IMR-90 (cell line): ENCODE measurements around the gene DUSP12. TPM values are rescaled to one million over a fixed set of nuclear protein-coding genes. Genes with fewer than 3 reads are reported as not detected.

Source experiments
- ATAC-seq: fragments of 200-7000 bp; cut with Tn5 transposase; 2 replicates; pipeline ENCODE4 v1.9.1; 2020; ENCODE audit warnings: low read depth, mild to moderate bottlenecking, moderate library complexity
- BruUV-seq: library from RNA; stranded (reverse); fragments of 400-500 nt; replicated peaks from 2 replicates; lab custom pipeline; 2021; lab: Mats Ljungman, UMichigan
- CTCF ChIA-PET: fragments of 300-600 bp; formaldehyde crosslinking; extraction: SDS; loops from one replicate; lab custom pipeline; 2021; ENCODE audit warnings: antibody characterized with exemption; lab: Yijun Ruan, JAX
- POLR2A ChIA-PET: fragments of 300-600 bp; sonication (Branson Sonifier 250); formaldehyde crosslinking; loops from one replicate; lab custom pipeline; 2022; ENCODE audit warnings: antibody characterized with exemption; ENCODE audit not compliant: unreplicated experiment; lab: Charles Lee
- DNase-seq: peaks from one replicate; pipeline ENCODE4 v3.0.0; 2013
- H2AFZ ChIP-seq: replicated peaks from 2 replicates; pipeline ENCODE3; 2013; ENCODE audit warnings: low read length, mild to moderate bottlenecking; ENCODE audit not compliant: poor library complexity
- H2AK5ac ChIP-seq: 2 replicates; pipeline ENCODE4 v1.6.1; 2013; ENCODE audit warnings: low read depth, low read length, inconsistent platforms
- H2AK9ac ChIP-seq: replicated peaks from 2 replicates; pipeline ENCODE3; 2013; ENCODE audit warnings: mild to moderate bottlenecking, low read depth, low read length, moderate library complexity; ENCODE audit not compliant: poor library complexity
- H2BK120ac ChIP-seq: 2 replicates; pipeline ENCODE4 v1.6.1; 2013; ENCODE audit warnings: low read depth, low read length, inconsistent platforms
- H2BK15ac ChIP-seq: 3 replicates; pipeline ENCODE4 v1.6.1; 2013; ENCODE audit warnings: low read depth, low read length, inconsistent platforms
- H2BK20ac ChIP-seq: 2 replicates; pipeline ENCODE4 v1.6.1; 2013; ENCODE audit warnings: low read depth, mild to moderate bottlenecking, inconsistent platforms, low read length, moderate library complexity
- H2BK5ac ChIP-seq: 2 replicates; pipeline ENCODE4 v1.6.1; 2013; ENCODE audit warnings: mild to moderate bottlenecking, low read depth, low read length, inconsistent platforms; ENCODE audit not compliant: poor library complexity, severe bottlenecking
- H3K14ac ChIP-seq: replicated peaks from 2 replicates; pipeline ENCODE4 v1.6.1; 2013; ENCODE audit warnings: low read depth, low read length, inconsistent platforms
- H3K18ac ChIP-seq: 2 replicates; pipeline ENCODE4 v1.6.1; 2013; ENCODE audit warnings: low read depth, low read length, control low read depth
- H3K23ac ChIP-seq: 2 replicates; pipeline ENCODE4 v1.6.1; 2013; ENCODE audit warnings: low read depth, low read length, inconsistent platforms
- H3K27ac ChIP-seq: 2 replicates; pipeline ENCODE4 v1.5.1; 2013; ENCODE audit warnings: mild to moderate bottlenecking, control low read depth, low read length; ENCODE audit not compliant: insufficient read depth
- H3K27me3 ChIP-seq: 2 replicates; pipeline ENCODE4 v1.6.1; 2013; ENCODE audit warnings: low read length; ENCODE audit not compliant: control insufficient read depth, insufficient read depth
- H3K36me3 ChIP-seq: 2 replicates; pipeline ENCODE4 v1.6.1; 2013; ENCODE audit warnings: low read length, mixed read lengths; ENCODE audit not compliant: control insufficient read depth, insufficient read depth
- H3K4ac ChIP-seq: 2 replicates; pipeline ENCODE4 v1.6.1; 2013; ENCODE audit warnings: low read depth, low read length, inconsistent platforms
- H3K4me1 ChIP-seq: 2 replicates; pipeline ENCODE4 v1.6.1; 2013; ENCODE audit warnings: low read length, mixed read lengths; ENCODE audit not compliant: control insufficient read depth, insufficient read depth
- H3K4me2 ChIP-seq: 2 replicates; pipeline ENCODE4 v1.6.1; 2013; ENCODE audit warnings: low read depth, mild to moderate bottlenecking, control low read depth, low read length, moderate library complexity
- H3K4me3 ChIP-seq: 2 replicates; pipeline ENCODE4 v1.5.1; 2013; ENCODE audit warnings: low read depth, mild to moderate bottlenecking, control low read depth, low read length, moderate library complexity; ENCODE audit not compliant: insufficient read depth
- H3K56ac ChIP-seq: 2 replicates; pipeline ENCODE4 v1.6.1; 2013; ENCODE audit warnings: low read length, inconsistent platforms; ENCODE audit not compliant: insufficient read depth; ENCODE audit errors: extremely low read depth
- H3K79me1 ChIP-seq, 2 experiments: 2 replicates each; pipeline ENCODE4 v1.6.1; 2013; ENCODE audit warnings: low read length in 2 of 2, inconsistent platforms in 1 of 2, low read depth in 1 of 2
- H3K9ac ChIP-seq: 2 replicates; pipeline ENCODE4 v1.6.1; 2013; ENCODE audit warnings: low read depth, low read length, control low read depth
- H3K9me1 ChIP-seq: 2 replicates; pipeline ENCODE4 v1.6.1; 2013; ENCODE audit warnings: low read length, inconsistent platforms; ENCODE audit not compliant: insufficient read depth
- H3K9me3 ChIP-seq: 2 replicates; pipeline ENCODE4 v1.6.1; 2013; ENCODE audit warnings: low read length; ENCODE audit not compliant: control insufficient read depth, insufficient read depth
- H4K20me1 ChIP-seq: 2 replicates; pipeline ENCODE4 v1.6.1; 2013; ENCODE audit warnings: low read length, inconsistent platforms; ENCODE audit not compliant: insufficient read depth
- H4K5ac ChIP-seq: 2 replicates; pipeline ENCODE4 v1.6.1; 2013; ENCODE audit warnings: mild to moderate bottlenecking, low read depth, low read length, control low read depth
- H4K8ac ChIP-seq, 2 experiments: 2 replicates each; pipeline ENCODE4 v1.6.1; 2013; ENCODE audit warnings: low read depth in 2 of 2, low read length in 2 of 2, control low read depth in 1 of 2, inconsistent platforms in 1 of 2
- H4K91ac ChIP-seq: 2 replicates; pipeline ENCODE4 v1.6.1; 2013; ENCODE audit warnings: low read depth, low read length, inconsistent platforms; ENCODE audit not compliant: insufficient read depth
- BHLHE40 ChIP-seq: fragments of 150-350 bp; IDR thresholded peaks from 2 replicates; pipeline ENCODE4 v1.6.1; 2016; ENCODE audit warnings: mild to moderate bottlenecking, low read depth, low read length
- CEBPB ChIP-seq: IDR thresholded peaks from 2 replicates; pipeline ENCODE4 v1.6.1; 2012; ENCODE audit warnings: low read depth, low read length, improper control_type of control experiment
- CHD1 ChIP-seq: IDR thresholded peaks from 2 replicates; pipeline ENCODE4 v1.6.1; 2012; ENCODE audit warnings: low read depth, low read length, improper control_type of control experiment
- FOS ChIP-seq: fragments of 150-350 bp; IDR thresholded peaks from 2 replicates; pipeline ENCODE4 v1.6.1; 2016; ENCODE audit warnings: low read depth, low read length
- MAFK ChIP-seq: IDR thresholded peaks from 2 replicates; pipeline ENCODE4 v1.6.1; 2012; ENCODE audit warnings: low read depth, low read length, improper control_type of control experiment
- MAZ ChIP-seq: IDR thresholded peaks from 2 replicates; pipeline ENCODE4 v1.6.1; 2012; ENCODE audit warnings: low read depth, mild to moderate bottlenecking, low read length, improper control_type of control experiment, moderate library complexity, borderline replicate concordance
- MXI1 ChIP-seq: IDR thresholded peaks from 2 replicates; pipeline ENCODE4 v1.6.1; 2012; ENCODE audit warnings: low read depth, mild to moderate bottlenecking, low read length, moderate library complexity, borderline replicate concordance
- RAD21 ChIP-seq: IDR thresholded peaks from 2 replicates; pipeline ENCODE4 v1.6.1; 2012; ENCODE audit warnings: low read length, improper control_type of control experiment
- RCOR1 ChIP-seq: IDR thresholded peaks from 2 replicates; pipeline ENCODE4 v1.6.1; 2012; ENCODE audit warnings: mild to moderate bottlenecking, low read length, improper control_type of control experiment; ENCODE audit not compliant: insufficient replicate concordance
- SMC3 ChIP-seq: fragments of 150-350 bp; IDR thresholded peaks from 2 replicates; pipeline ENCODE4 v1.6.1; 2016; ENCODE audit warnings: low read depth, mild to moderate bottlenecking, antibody characterized with exemption, low read length, moderate library complexity
- WGBS, 2 experiments: methylation state at CpG; one replicate each; pipeline versions ENCODE4 v1.1.5 to v1.1.7; 2013; ENCODE audit warnings: missing lambda C conversion rate in 2 of 2; ENCODE audit not compliant: insufficient read length in 1 of 2; ENCODE audit errors: extremely low coverage in 2 of 2; 5-methylcytosine and 5-hydroxymethylcytosine counted together
- dilution Hi-C: fragments of 300-500 bp; cut with HindIII; formaldehyde crosslinking; loops from one replicate; pipeline ENCODE4 v1.14.3; 2018; ENCODE audit warnings: low sequenced_read_pairs; ENCODE audit not compliant: unreplicated experiment
- in situ Hi-C: fragments of 300-500 bp; cut with MboI; formaldehyde crosslinking; loops from 3 replicates; pipeline ENCODE4 v1.14.3; 2019; ENCODE audit warnings: low sequenced_read_pairs, inconsistent platforms, mixed read lengths
- intact Hi-C: fragments of 100-400 bp; cut with micrococcal nuclease; formaldehyde crosslinking; loops from 2 replicates; pipeline ENCODE4 v1.10.0; 2022
- polyA plus RNA-seq, 3 experiments: library from polyadenylated mRNA; depleted of rRNA; stranded (reverse); fragments of >200 nt; gene quantifications; 2 replicates each; pipeline ENCODE4 v1.2.3, GENCODE V29; 2012; ENCODE audit warnings: low replicate concordance in 1 of 3
- total RNA-seq: library from RNA; depleted of rRNA; stranded (reverse); fragments of >200 nt; gene quantifications from 2 replicates; pipeline ENCODE4 v1.2.3, GENCODE V29; 2012
- TF ChIP-seq, protein P1 (sequence below): fragments of 150-350 bp; IDR thresholded peaks from 2 replicates; pipeline ENCODE4 v1.6.1; 2017; ENCODE audit warnings: mild to moderate bottlenecking, antibody characterized with exemption, low read length, low read depth
- TF ChIP-seq, protein P2 (sequence below): fragments of 150-350 bp; IDR thresholded peaks from 2 replicates; pipeline ENCODE4 v1.6.1; 2016; ENCODE audit warnings: low read depth, mild to moderate bottlenecking, low read length, moderate library complexity, borderline replicate concordance

Gene DUSP12
- total and polyA plus RNA-seq, 2 of the 4 experiments (the other 2 are of a cell fraction): 31.5 to 35.6 TPM

DNA sequence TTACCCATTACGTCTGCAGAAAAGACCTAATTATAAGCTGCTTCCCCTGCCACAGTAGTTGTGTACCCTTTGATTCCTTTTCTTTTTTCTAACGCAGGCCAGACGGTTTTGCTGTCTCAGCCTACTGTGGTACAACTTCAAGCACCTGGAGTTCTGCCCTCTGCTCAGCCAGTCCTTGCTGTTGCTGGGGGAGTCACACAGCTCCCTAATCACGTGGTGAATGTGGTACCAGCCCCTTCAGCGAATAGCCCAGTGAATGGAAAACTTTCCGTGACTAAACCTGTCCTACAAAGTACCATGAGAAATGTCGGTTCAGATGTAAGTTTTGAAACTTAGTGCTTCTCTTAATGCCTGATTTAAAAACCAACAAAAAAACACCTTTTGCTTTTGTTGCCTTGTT, 52.4 kb downstream of the DUSP12 start:
- H4K5ac ChIP-seq: no peak overlapping the region
- H3K36me3 ChIP-seq: peaks cover 7% of the 10 kb centered on the region; the same call in 1 of the 2 replicates
- H2BK20ac ChIP-seq: no peak overlapping the region
- no peak overlapping the region for H3K4me2 ChIP-seq
- dilution Hi-C loops (no loop called here), in situ Hi-C loops (no loop called here), intact Hi-C loops (no loop called here)
- no peak overlapping the region for H2BK15ac ChIP-seq
- H2AK9ac ChIP-seq: no peak overlapping the region
- H3K9me1 ChIP-seq: no peaks in the 10 kb centered on the region
- H3K4ac ChIP-seq: no peak overlapping the region
- no peak overlapping the region for H3K18ac ChIP-seq
- 83% methylated on average over 1 of the region's 7 CpGs; no CpG with 5 or more reads in 1 of the 2 experiments for WGBS, 2 experiments
- H3K56ac ChIP-seq: no peak overlapping the region
- H3K9ac ChIP-seq: no peak overlapping the region
- ATAC-seq: no peak
- H3K14ac ChIP-seq: no peak overlapping the region
- H2AFZ ChIP-seq: no peak overlapping the region
- no peak for DNase-seq
- H4K20me1 ChIP-seq: no peaks in the 10 kb centered on the region
- H3K4me3 ChIP-seq: no peak overlapping the region
- no peaks in the 10 kb centered on the region for H3K4me1 ChIP-seq
- ChIA-PET POLR2A (no interaction called here), CTCF (interaction anchor here (1.4 kb wide), 1 partner anchor 10 kb away, joined by 5 read pairs; no protein-coding TSS in a partner anchor)
- no peaks in the 10 kb centered on the region for H3K27me3 ChIP-seq
- no peak for TF ChIP-seq CHD1
- TF ChIP-seq BHLHE40: no peak
- TF ChIP-seq RCOR1: no peak
- no peak for TF ChIP-seq SMC3
- no peak for TF ChIP-seq MXI1
- TF ChIP-seq MAZ: no peak
- TF ChIP-seq, protein P1, sequence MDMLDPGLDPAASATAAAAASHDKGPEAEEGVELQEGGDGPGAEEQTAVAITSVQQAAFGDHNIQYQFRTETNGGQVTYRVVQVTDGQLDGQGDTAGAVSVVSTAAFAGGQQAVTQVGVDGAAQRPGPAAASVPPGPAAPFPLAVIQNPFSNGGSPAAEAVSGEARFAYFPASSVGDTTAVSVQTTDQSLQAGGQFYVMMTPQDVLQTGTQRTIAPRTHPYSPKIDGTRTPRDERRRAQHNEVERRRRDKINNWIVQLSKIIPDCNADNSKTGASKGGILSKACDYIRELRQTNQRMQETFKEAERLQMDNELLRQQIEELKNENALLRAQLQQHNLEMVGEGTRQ: no peak
- no peak for TF ChIP-seq FOS
- TF ChIP-seq, protein P2, sequence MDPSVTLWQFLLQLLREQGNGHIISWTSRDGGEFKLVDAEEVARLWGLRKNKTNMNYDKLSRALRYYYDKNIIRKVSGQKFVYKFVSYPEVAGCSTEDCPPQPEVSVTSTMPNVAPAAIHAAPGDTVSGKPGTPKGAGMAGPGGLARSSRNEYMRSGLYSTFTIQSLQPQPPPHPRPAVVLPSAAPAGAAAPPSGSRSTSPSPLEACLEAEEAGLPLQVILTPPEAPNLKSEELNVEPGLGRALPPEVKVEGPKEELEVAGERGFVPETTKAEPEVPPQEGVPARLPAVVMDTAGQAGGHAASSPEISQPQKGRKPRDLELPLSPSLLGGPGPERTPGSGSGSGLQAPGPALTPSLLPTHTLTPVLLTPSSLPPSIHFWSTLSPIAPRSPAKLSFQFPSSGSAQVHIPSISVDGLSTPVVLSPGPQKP: no peak
- no peak for TF ChIP-seq MAFK
- TF ChIP-seq RAD21: no peak
- no peak for TF ChIP-seq CEBPB
- no peak overlapping the region for H4K91ac ChIP-seq
- H2AK5ac ChIP-seq: no peak overlapping the region
- H3K9me3 ChIP-seq: no peaks in the 10 kb centered on the region
- H3K23ac ChIP-seq: no peak overlapping the region
- H3K79me1 ChIP-seq: peaks cover 0 to 3% of the 10 kb centered on the region in 2 experiments; a peak in 2 of 4 replicates
- H4K8ac ChIP-seq: no peak overlapping the region
- no peak overlapping the region for H2BK120ac ChIP-seq
- H3K27ac ChIP-seq: no peak overlapping the region
- no TSS peak for BruUV-seq
- H2BK5ac ChIP-seq: no peak overlapping the region
